HG03103 (cell line): ENCODE results near the gene TRPV6.

ENCODE experiments used
- ATAC-seq: cut with Tn5 transposase; IDR thresholded peaks from one replicate; pipeline ENCODE4 v1.9.1; 2021; ENCODE audit warnings: low read depth; ENCODE audit not compliant: unreplicated experiment

Gene TRPV6

DNA sequence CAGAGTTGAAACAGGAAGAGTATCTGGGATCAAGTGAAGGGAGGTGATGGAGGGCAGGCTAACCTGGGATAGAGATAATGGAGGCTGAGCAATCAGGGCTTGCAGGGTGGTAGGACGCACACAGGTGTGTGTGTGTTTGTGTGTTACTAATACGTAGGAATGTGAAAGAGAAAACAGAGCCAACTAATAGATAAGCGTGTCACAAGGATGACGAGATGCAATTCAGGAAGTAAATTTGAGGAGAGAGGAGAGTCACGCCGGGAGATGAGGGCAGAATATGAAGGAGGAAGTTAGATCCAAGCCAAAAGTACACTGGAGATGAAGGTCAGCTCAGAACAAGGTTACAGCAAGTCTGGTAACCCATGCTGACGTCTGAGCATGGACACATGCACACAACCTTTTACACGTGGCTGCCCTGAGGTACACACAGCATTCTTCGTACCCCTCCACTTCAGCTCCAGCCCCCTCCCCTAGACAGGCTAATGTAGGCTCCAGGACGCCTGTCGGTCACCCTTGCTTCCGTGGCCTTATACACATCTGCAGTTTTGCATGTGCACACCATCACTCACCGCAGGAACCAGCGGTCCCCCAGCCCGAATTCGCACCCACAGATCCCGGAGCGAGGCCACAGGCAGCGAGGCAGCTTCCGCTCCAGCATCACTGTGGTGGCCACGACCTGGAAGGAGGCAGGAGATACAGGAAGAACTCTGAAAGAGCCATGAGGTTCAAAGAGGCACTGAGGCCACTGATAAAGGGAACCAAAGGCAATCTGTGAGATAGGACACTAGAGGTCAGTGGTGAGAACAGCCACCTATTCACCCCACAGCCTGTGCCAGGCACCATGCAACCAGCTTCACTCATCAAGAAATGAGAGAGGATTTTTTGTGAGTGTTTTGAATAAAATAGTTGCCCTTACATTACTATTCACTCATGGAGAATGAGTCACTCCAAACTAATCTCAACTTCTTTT lies 23.7 kb upstream of the TRPV6 start:
- ATAC-seq = no peak

- no peak for ATAC-seq
Measured at GRCh38 chr7:142908290-142908689, 22.7 kb upstream of the TRPV6 start.

- ATAC-seq = no peak
Measured at GRCh38 chr7:142906643-142907042, 21.1 kb upstream of the TRPV6 start.

DNA sequence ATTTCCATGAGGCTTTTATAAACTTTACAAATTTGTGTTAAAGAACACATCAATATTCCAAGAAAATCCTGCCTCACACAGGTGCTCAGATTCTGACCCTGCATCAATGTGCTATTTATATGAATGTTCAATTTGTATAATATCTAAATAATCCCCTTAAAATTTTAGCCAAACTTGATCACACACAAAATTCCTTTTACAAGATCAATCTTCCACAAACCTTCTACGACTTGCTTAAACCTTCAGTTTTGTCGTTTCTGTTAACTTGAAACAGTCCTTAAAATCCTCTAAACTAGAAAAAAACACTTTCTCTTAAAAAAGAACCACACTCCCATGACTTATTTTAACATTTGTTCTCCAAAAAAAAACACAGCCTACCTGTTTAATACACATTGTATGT lies 20.2 kb upstream of the TRPV6 start:
- no peak for ATAC-seq

DNA sequence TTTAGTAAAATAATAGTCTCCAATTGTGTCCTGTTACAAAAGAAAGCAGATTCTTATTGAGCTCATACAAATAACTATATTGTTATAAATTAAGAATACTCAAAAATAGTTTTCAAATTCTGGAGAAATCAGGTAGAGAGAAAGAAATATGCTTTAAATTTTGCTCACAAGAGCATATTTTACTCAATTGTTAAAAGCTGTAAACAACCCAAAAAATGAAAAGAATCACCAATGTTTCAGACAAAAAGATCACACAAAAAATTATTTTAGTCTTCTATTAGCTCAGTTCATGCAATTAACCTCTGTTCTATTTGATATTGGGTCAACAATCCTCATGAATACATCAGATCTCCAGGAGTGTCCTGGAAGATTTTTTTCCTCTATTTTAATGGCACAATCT lies 18.6 kb upstream of the TRPV6 start:
- no peak for ATAC-seq

DNA sequence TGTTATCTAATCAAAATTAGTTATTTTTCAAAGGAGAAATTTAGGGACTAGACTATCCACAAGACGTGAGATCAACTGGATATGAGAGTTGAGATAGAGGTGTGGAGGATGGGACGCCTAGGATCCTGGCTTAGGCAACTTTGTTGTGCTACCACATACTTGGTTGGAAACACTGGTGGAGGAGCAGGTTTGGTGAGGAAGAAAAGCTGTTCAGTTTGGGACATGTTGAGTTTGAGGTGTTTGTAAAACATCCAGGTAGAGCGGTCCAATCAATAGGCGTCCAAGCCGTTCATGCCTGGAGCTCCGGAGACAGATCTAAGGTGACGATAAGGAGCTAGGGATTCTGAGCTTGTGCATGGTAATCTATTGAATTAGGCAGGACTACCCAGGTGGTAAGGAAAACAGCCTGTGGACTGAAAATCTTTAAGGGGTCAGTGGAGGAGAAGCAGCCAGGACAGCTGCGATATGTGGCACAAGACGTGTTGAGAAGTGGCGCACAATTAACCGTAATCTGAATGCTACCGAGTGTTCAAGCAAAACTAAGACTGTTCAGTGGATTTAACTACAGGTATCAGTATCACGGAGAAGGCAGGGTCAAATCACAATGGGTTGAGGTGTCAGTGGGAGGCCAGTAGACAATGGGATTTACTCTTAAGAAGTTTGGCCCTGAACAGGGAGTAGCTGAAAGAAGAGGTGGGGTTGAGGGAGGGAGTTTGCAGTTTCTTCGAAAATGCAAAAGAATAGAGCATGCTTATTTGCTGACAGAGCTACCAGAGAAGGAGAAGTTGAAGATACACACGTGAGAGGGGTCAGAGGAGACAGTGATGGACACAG lies 16.1 kb upstream of the TRPV6 start:
- ATAC-seq = no peak

DNA sequence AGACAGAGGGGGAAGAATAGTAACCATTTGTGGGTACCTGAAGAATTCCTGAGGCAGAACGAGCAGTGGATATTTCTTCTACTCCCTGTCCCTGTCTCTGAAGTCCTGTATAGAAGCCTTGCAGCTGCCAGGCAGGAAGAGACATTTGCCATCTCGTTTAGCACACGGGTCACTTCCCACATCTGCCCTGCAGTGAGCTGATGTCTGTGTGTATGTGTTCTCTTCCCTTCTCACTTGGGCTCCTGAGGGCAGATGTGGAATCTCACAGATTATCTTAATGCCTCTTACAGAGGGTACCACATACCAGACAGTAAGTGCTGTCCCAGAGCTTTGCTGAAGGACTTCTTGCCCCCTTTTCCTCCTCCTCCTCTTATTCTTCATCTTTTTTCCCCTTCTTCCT lies 14.1 kb upstream of the TRPV6 start:
- no peak for ATAC-seq

DNA sequence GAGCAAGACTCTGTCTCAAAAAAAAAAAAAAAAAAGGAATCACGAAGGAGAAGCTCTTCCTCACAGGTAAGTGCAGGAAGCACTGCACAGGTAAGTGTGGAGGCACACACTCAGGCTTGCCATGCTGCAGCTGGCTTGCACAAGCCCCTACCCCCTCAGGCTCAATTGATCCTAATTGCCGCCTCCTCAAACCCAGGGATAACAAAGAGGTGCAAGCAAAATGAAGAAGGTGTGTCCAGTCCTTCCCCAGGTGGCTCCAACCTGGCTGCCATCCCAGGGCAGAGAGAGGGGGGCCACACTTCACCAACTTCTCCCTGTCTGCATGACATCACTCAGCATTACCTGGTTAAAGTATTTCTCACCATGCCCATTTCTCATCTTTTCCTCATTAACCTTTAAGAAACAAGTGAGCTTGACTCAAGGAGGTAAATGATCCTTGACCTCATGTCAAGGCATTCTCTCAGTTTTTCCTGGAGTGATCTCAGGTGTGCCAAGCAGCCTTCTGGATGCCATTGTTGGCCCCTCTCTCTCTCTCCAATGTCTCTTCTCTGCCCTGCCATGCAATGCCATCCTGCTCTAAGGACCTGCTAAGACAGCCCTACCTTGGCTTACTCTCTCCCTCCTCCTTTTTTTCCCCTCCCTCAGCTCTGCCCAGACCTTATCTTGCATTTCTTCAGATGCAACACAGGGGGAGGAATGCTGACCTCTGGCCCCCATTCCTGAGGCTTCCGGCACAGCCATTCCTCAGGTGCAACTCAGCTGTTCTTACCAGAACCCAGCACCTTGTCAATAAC lies 13.0 kb upstream of the TRPV6 start:
- no peak for ATAC-seq

DNA sequence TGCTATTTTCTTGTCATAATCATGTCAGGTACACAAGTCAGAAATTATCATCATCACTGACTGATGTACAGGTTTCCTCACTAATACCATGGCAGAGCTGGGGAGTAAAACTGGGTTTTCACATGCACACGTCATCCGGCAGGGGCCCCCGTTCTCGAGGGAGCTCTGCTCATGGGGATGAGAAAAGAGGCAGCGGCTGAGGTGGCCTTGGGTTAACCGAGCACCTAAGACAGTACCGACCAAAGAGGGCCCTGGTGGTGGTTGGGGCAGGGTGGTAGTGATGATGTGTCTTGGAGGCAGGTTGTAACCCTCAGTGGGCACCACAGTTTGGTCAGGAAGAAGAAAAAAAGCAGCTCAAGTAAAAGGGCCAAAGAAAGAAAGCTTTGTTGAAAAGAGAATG lies 12.1 kb upstream of the TRPV6 start:
- ATAC-seq = no peak

DNA sequence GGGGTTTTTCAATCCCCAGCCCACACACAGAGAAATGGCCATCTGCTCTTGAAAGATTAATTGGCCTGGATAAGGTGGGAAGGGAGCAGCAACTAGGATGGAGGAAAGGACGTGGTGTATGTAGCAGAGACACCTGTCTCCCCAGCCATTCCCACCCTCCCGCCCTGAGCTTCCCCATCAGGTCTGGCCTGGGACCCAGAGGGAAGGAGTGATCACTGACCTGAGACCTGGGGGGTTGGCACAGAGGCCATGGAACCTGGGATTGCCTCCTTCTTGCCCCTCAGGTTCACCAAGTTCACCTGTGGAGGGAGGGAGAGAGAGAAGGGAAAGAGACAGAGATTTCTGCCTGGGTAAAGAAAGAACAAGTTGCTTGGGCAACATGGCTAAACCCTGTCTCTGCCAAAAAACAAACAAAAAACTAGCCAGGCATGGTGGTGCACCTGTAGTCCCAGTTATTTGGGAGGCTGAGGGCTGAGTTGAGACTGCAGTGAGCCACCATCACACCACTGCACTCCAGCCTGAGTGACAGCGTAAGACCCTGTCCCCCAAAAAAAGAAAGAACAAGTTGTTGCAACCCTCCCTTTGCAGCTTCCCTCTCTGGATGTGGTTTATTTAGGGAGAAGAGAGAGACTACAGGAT lies 11.3 kb upstream of the TRPV6 start:
- ATAC-seq = no peak

GRCh38 chr7:142896151-142896550 lies 10.6 kb upstream of the TRPV6 start:
- ATAC-seq = no peak

- no peak for ATAC-seq
Measured at GRCh38 chr7:142894985-142895593, 9.5 kb upstream of the TRPV6 start.

DNA sequence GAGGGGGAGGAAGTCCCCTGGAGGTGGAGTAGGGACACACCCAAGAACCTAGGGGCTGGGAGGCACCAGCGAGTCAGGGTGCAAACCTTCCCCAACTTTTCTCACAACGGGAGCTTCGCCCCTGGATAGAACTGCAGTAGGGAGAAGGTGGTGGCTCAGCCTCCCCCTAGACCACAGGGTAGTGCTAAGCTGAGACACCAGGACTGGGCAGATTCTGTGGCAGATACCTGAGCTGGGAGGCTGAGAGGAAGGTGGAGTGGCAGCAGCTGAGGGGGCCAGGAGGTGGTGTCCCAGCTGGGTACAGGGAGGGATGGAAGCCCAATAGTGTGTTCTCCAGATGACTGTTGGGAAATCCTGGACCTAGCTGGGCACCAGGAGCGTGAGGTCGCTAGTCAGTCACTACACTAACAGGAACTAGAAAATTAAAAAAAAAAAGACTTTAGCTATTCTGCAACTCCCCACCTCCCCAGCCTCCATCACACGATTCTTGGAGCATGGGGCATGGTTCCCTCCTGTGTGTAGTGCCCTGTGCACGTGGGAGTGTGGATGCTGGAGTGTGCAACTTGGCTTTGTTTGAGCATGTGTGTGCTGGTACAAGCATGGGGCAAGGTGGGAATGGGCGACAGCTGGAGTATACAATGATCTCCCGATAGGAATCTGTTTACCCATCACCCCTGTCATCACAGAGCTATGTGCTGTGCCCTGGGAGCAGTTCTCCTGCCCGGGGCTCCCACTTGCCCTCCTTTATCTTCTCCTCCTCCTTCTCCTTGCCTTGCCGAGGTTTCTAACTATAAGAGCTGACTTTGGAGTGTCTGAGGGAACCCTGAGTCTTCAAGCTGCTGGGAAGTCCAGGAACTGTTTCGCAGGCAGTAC lies 8.8 kb upstream of the TRPV6 start:
- no peak for ATAC-seq

DNA sequence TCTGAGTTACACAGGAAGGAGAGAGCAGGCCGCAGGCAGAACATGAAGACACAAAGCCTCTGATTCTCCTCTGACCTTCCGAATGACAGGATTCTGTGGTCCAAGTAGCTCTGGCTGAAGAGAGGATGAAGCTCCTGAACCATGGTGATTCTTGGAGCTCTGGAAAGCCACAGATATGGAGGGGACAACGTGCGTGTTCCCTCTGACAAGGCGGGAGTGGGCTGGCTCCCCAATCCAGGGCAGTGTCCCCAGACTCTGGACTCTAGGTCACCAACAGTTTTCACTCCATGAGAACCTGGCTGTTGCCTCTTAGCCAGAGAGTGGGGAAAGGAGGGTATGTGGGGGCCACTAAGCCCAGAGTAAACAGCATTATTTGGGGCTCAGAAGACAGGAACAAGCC lies 7.4 kb upstream of the TRPV6 start:
- ATAC-seq = no peak

DNA sequence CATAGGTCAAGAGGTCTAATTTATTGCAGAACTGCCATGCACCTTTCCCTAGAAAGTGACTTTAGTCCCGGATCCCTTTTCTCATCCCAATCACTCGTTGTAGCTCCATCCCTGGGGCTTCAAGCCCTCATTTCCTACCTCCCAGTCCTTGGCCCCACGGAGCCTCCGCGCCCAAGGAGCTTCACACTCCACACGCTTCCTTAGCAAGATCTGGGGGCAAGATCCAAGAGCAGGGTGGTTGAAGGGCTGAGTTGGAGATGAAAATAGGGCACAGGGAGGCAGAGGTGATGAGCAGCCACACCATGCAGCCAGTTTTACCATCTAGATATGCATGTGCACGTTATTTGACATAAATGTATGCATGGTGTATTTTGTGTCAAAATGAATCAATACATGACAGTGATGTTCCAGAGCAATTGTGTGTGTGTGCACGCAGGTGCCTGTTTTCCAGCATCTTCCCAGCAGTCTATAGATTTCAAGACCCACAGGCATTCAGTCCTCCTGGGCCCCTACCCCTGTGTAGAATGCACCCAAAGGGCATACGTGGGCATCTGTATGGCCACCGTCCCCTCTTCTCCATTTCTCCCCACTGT lies 6.0 kb upstream of the TRPV6 start:
- no peak for ATAC-seq

GRCh38 chr7:142890874-142891485 lies 5.4 kb upstream of the TRPV6 start:
- ATAC-seq = no peak

DNA sequence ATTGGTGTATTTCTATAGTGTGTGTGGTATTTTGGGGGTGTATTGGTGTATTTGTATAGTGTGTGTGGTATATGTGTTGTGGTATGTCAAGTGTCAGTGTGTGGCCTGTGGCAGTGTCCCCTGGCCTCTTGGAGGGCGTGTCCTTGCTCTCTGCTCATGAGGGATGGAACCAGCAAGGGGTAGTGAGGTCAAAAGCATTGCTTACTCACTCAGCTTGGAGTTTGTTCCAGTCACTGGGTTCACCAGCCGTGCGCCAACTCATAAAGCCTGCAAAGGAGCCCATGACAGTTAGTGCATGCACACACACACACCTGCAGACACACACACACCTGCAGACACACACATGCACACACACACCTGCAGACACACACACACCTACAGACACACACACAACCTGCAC lies 4.3 kb upstream of the TRPV6 start:
- no peak for ATAC-seq
